ENCODE results near the gene NBEAL1. TPM values are rescaled to one million over a fixed set of nuclear protein-coding genes. Genes with fewer than 3 reads are reported as not detected.

The NBEAL1 gene
- total and polyA plus RNA-seq, 2 of the 8 experiments (the other 6 are each of a cell fraction or from before 2014, with no cell fraction given), result 2.3 to 10.7 TPM

GRCh38 chr2:203175371-203175770, 160.7 kb downstream of the NBEAL1 start:
- Histone ChIP-seq H3K23ac (ENCODE audit: insufficient read length) (no peak overlapping the region), H3K4me1 (replicated peaks in 1 of 4; ENCODE audit: control insufficient read depth in 3 of 4, insufficient read depth in 4 of 4, low read length in 3 of 4) (no peaks in the 10 kb centered on the region), H2AK5ac (ENCODE audit: low read depth, low read length) (no peak overlapping the region), H3K79me1 (ENCODE audit: low read depth, low read length) (no peaks in the 10 kb centered on the region), H3K14ac (ENCODE audit: insufficient read length) (no peak overlapping the region), H3K4me3 (ENCODE audit: extremely low read depth in 1 of 4, insufficient read depth in 2 of 4, low read depth in 3 of 4, low read length in 4 of 4) (no peak overlapping the region), H2BK20ac (ENCODE audit: low read length) (no peak overlapping the region), H3K36me3 (ENCODE audit: control insufficient read depth in 2 of 4, insufficient read depth in 4 of 4, low read length in 3 of 4) (no peaks in the 10 kb centered on the region), H3K23me2 (ENCODE audit: low read depth, low read length) (no peaks in the 10 kb centered on the region), H2BK12ac (ENCODE audit: low read depth, low read length) (no peak overlapping the region), H2BK15ac (ENCODE audit: low read length) (no peak overlapping the region), H3K56ac (replicated peaks; ENCODE audit: insufficient read length, low read depth, low read length) (no peak overlapping the region), H3K9ac (replicated peaks in 1 of 4; ENCODE audit: extremely low read depth in 1 of 4, low read depth in 3 of 4, low read length in 3 of 4) (no peak overlapping the region), H3K79me2 (ENCODE audit: control insufficient read depth in 1 of 2, insufficient read depth in 2 of 2, low read length in 2 of 2) (no peaks in the 10 kb centered on the region), H3K18ac (ENCODE audit: extremely low read depth, low read length) (no peak overlapping the region), H2BK5ac (ENCODE audit: low read depth, low read length) (no peak overlapping the region), H2BK120ac (replicated peaks; ENCODE audit: low read depth, low read length) (no peak overlapping the region), H2AFZ (ENCODE audit: low read length) (no peak overlapping the region), H4K8ac (ENCODE audit: extremely low read depth, insufficient read depth, low read length) (no peak overlapping the region), H3K27me3 (replicated peaks in 1 of 4; ENCODE audit: control insufficient read depth in 3 of 4, extremely low read depth in 1 of 4, insufficient read depth in 3 of 4, low read length in 3 of 4) (no peaks in the 10 kb centered on the region), H3K27ac (ENCODE audit: low read depth, low read length) (no peak overlapping the region), H3K9me3 (ENCODE audit: insufficient read depth in 2 of 2, low read depth in 1 of 2, low read length in 1 of 2) (no peaks in the 10 kb centered on the region), H4K91ac (replicated peaks; ENCODE audit: insufficient read length, low read length) (no peak overlapping the region), H4K20me1 (replicated peaks in 1 of 2; ENCODE audit: control insufficient read depth in 1 of 2, insufficient read depth in 2 of 2, low read length in 2 of 2) (no peaks in the 10 kb centered on the region), H3K4me2 (ENCODE audit: insufficient read depth in 1 of 2, low read depth in 2 of 2, low read length in 2 of 2) (no peak overlapping the region), H3K4ac (replicated peaks; ENCODE audit: insufficient read length, low read depth, low read length) (no peak overlapping the region), H4K5ac (ENCODE audit: insufficient read length, low read depth, low read length) (no peak overlapping the region)
- ChIA-PET CTCF (ENCODE audit: partially characterized antibody) (interaction anchor here (1.3 kb wide), 1 partner anchor 13 kb away, joined by 3 read pairs; no protein-coding TSS in a partner anchor), POLR2A (ENCODE audit: partially characterized antibody) (no interaction called here)
- FAIRE-seq, result no peak
- WGBS, 2 experiments (ENCODE audit: extremely low coverage in 1 of 2, insufficient coverage in 1 of 2, insufficient read length in 1 of 2, insufficient replicate concordance in 2 of 2, low coverage in 1 of 2, low lambda C conversion rate in 2 of 2, missing lambda C conversion rate in 1 of 2), result 90% methylated on average over 1 of the region's 1 CpG; no CpG with 5 or more reads in 1 of the 2 experiments
- no peak for DNase-seq (ENCODE audit: low read depth in 1 of 2, low spot score in 2 of 2)
- TF ChIP-seq PHF8 (conservative IDR thresholded peaks at IDR 0.05; ENCODE audit: low read depth, low read length) (no peak), SIN3A (conservative IDR thresholded peaks at IDR 0.05 in 1 of 2, IDR thresholded peaks at IDR 0.05 in 1 of 2; ENCODE audit: low read depth in 1 of 2, low read length in 2 of 2) (no peak), CBX8 (IDR thresholded peaks at IDR 0.05; ENCODE audit: borderline replicate concordance, low read depth, low read length) (no peak)
